Liver (tissue), 3 donors: Measurements from ENCODE around the gene LILRB2.
"Not testable (repeated sequence)": the region's sequence is repeated elsewhere in the genome, so short reads cannot be mapped to it uniquely, and the experiment has no call there.

Experiments used
- CTCF ChIP-seq: fragments of 150-350 bp; IDR thresholded peaks from 2 replicates; pipeline ENCODE4 v1.5.1; 2017; ENCODE audit warnings: improper control_type of control experiment, low read depth, low read length; ENCODE audit not compliant: missing input control
- FOXA1 ChIP-seq: IDR thresholded peaks from 2 replicates; pipeline ENCODE4 v1.6.1; 2016; ENCODE audit warnings: antibody characterized with exemption
- GABPA ChIP-seq, 2 donors: IDR thresholded peaks in 1 of 2; conservative IDR thresholded peaks in 1 of 2; 2 replicates each; pipeline ENCODE4 v1.6.1; 2016; ENCODE audit warnings: antibody characterized with exemption in 2 of 2, mild to moderate bottlenecking in 1 of 2, moderate library complexity in 1 of 2
- JUND ChIP-seq, 2 donors: IDR thresholded peaks; 2 replicates each; pipeline ENCODE4 v1.6.1; 2016; ENCODE audit warnings: antibody characterized with exemption in 2 of 2
- MAX ChIP-seq: IDR thresholded peaks from 2 replicates; pipeline ENCODE4 v1.6.1; 2016; ENCODE audit warnings: antibody characterized with exemption
- SP1 ChIP-seq: IDR thresholded peaks from 2 replicates; pipeline ENCODE4 v1.6.1; 2018; ENCODE audit warnings: antibody characterized with exemption, mild to moderate bottlenecking
- TAF1 ChIP-seq: conservative IDR thresholded peaks from 2 replicates; pipeline ENCODE4 v1.6.1; 2016; ENCODE audit warnings: antibody characterized with exemption, mild to moderate bottlenecking
- TF ChIP-seq, protein P1 (sequence below): IDR thresholded peaks from 2 replicates; pipeline ENCODE4 v1.6.1; 2016; ENCODE audit warnings: antibody characterized with exemption, mild to moderate bottlenecking
- TF ChIP-seq, protein P2 (sequence below): IDR thresholded peaks from 2 replicates; pipeline ENCODE4 v1.6.1; 2016; ENCODE audit warnings: antibody characterized with exemption
- donor health status: healthy.
- donor health status: healthy.

DNA sequence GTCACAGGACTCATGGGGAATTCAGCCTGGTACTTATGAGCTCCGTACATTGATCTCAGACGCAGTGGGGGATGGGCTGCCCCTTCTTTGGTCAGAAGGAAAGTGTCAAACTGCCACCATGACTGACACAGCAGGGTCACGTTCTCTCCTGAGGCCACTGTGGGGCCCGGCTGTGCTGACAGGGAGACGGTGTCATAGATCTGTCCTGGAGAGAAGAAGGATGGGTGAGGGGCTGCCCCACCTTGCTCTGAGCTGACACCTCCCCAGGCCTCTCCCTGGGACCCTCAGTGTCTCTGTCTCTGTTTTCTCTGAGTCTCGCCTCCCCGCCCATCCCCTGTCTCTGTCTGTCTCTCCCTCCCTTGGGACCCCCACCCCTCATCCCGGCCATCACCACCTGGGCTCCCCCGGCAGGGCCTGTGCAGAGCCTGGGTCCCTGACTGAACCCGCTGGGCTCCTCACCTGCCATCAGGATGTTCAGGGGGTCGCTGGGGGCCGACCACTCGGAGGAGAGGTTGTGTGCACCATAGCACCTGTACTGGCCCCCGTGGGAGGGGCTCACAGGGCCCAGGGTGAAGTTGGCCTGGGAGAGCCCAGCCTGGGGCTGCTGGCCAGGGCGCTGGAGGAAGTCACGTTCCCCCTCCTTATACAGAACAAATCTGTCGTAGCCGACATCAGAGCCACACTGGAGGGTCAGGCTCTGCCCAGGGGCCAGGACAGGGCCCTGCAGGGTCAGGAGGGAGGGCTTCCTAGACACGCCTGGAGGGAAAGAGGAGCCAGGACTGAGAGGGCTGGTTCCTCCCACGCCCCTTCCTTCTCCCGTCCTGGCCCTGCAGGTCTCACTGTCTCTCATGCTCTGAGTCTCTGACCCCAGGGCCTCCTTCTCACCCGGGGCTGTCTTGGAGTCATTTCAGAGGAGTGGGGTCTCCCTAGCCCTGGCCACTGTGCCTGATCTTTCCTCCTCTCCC is 40.3 kb downstream of the LILRB2 start:
- not testable (repeated sequence) for TF ChIP-seq CTCF; FOXA1; MAX; GABPA (IDR thresholded peaks at IDR 0.05 in 1 of 2, conservative IDR thresholded peaks at IDR 0.05 in 1 of 2); SP1; TAF1; JUND (IDR thresholded peaks at IDR 0.05)
- TF ChIP-seq, protein P1, sequence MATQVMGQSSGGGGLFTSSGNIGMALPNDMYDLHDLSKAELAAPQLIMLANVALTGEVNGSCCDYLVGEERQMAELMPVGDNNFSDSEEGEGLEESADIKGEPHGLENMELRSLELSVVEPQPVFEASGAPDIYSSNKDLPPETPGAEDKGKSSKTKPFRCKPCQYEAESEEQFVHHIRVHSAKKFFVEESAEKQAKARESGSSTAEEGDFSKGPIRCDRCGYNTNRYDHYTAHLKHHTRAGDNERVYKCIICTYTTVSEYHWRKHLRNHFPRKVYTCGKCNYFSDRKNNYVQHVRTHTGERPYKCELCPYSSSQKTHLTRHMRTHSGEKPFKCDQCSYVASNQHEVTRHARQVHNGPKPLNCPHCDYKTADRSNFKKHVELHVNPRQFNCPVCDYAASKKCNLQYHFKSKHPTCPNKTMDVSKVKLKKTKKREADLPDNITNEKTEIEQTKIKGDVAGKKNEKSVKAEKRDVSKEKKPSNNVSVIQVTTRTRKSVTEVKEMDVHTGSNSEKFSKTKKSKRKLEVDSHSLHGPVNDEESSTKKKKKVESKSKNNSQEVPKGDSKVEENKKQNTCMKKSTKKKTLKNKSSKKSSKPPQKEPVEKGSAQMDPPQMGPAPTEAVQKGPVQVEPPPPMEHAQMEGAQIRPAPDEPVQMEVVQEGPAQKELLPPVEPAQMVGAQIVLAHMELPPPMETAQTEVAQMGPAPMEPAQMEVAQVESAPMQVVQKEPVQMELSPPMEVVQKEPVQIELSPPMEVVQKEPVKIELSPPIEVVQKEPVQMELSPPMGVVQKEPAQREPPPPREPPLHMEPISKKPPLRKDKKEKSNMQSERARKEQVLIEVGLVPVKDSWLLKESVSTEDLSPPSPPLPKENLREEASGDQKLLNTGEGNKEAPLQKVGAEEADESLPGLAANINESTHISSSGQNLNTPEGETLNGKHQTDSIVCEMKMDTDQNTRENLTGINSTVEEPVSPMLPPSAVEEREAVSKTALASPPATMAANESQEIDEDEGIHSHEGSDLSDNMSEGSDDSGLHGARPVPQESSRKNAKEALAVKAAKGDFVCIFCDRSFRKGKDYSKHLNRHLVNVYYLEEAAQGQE: not testable (repeated sequence)
- TF ChIP-seq, protein P2, sequence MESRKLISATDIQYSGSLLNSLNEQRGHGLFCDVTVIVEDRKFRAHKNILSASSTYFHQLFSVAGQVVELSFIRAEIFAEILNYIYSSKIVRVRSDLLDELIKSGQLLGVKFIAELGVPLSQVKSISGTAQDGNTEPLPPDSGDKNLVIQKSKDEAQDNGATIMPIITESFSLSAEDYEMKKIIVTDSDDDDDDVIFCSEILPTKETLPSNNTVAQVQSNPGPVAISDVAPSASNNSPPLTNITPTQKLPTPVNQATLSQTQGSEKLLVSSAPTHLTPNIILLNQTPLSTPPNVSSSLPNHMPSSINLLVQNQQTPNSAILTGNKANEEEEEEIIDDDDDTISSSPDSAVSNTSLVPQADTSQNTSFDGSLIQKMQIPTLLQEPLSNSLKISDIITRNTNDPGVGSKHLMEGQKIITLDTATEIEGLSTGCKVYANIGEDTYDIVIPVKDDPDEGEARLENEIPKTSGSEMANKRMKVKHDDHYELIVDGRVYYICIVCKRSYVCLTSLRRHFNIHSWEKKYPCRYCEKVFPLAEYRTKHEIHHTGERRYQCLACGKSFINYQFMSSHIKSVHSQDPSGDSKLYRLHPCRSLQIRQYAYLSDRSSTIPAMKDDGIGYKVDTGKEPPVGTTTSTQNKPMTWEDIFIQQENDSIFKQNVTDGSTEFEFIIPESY: not testable (repeated sequence)
